Omental fat pad (tissue), 4 donors: ENCODE data around the gene PTCH1. TPM values are rescaled to one million over a fixed set of nuclear protein-coding genes. Genes with fewer than 3 reads are reported as not detected.

Experiments used
- ATAC-seq: fragments of 150-250 bp; one replicate; pipeline ENCODE4 v1.9.1; 2016; ENCODE audit warnings: mild to moderate bottlenecking, moderate library complexity; ENCODE audit not compliant: low FRiP score
- DNase-seq: peaks from one replicate; pipeline ENCODE4 v3.0.0-alpha.2; 2019; ENCODE audit warnings: low spot score
- total RNA-seq, 4 donors: library from RNA; depleted of rRNA; stranded (reverse); fragments of >200 nt; gene quantifications; one replicate each; pipeline ENCODE4 v1.1.0, GENCODE V29; 2016
- TF ChIP-seq, protein P1 (sequence below), 3 donors: fragments of 450-650 bp; IDR thresholded peaks; one replicate each; pipeline ENCODE4 v1.5.1; 2016 to 2017; ENCODE audit warnings: antibody characterized with exemption in 3 of 3, mild to moderate bottlenecking in 3 of 3, moderate library complexity in 2 of 3

The PTCH1 gene
- total RNA-seq, 4 donors from 2014 or later: 3.1 to 14.2 (median 7.9) TPM

DNA sequence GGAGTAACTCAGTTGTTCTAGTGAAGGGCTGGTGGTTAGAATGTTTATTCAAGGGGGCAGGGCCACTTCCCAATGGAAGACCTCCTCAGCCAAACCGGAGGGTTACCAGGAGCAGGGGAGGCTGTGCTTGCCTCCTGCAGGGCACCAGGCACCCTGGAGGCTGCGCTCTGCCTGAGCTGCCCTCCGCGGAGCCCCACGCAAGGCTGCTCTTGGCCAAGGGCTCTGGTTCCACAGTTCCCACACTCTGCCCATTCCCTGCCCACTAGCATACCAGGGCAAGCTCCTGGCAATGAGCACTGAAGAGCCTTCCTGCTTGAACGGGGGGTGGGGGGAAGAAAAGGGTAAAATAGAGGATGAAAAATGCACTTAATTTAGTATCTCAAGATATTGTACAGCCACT, 35.5 kb upstream of the PTCH1 start:
- TF ChIP-seq, protein P1, sequence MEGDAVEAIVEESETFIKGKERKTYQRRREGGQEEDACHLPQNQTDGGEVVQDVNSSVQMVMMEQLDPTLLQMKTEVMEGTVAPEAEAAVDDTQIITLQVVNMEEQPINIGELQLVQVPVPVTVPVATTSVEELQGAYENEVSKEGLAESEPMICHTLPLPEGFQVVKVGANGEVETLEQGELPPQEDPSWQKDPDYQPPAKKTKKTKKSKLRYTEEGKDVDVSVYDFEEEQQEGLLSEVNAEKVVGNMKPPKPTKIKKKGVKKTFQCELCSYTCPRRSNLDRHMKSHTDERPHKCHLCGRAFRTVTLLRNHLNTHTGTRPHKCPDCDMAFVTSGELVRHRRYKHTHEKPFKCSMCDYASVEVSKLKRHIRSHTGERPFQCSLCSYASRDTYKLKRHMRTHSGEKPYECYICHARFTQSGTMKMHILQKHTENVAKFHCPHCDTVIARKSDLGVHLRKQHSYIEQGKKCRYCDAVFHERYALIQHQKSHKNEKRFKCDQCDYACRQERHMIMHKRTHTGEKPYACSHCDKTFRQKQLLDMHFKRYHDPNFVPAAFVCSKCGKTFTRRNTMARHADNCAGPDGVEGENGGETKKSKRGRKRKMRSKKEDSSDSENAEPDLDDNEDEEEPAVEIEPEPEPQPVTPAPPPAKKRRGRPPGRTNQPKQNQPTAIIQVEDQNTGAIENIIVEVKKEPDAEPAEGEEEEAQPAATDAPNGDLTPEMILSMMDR (IDR thresholded peaks at IDR 0.05): no peak
- no peak for DNase-seq

DNA sequence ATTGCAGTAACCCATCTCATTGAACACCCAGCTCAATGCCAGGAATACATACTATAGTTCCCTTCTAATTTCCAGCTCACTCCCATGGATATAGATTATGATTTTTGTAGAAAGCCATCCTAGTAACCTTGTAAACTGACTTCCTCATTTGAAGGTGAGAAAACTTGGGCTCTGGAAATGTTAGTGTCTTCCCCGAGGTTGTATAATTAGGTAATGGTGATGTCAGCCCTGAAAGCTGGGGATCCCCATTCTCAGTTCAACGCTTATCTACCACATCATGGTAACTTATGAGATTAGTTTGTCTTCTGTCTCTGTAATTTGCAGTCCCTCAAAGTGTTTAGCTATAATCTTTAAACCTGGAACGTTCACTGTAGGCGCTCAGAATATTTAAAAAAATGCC, 34.6 kb upstream of the PTCH1 start:
- TF ChIP-seq, protein P1 (IDR thresholded peaks at IDR 0.05): no peak
- ATAC-seq: no peak
- DNase-seq: no peak

More for the DNA sequence above, 35.5 kb upstream of the PTCH1 start:
- ATAC-seq: no peak

DNA sequence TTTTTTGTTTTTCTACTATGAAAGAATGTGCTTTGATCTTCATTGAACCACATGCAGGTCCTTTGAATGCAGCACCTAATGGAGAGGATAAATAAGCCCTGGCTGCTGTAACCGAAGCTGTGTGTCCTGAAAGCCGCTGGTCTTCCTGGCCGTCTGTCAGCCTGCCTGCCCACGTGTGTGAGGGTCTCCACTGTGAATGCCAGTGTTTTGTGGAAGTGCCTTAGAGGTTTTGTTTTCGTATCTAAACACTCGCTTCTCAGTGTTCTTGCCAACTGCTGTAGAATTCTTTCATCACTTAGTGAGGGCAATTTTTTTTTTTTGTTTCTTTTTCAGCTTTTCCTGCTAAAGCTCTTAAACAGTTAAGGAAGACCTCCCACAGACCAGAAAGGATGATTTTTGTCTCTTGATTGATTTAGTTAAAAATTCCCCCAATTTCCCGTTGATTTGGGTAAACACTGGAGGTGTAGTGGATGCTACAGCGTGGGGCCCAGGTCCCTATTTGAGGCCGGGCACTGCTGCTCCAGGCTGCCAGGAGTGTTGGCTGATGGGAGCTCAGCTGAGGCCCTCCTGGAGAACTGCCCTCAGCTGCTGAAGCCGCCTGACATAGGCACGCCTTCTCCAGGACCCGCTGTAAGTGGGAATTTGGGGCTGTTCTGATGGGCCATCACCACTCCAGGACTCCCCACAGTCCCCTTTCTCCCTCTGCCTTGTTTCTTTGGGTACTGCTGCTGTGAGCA, 29.2 kb upstream of the PTCH1 start:
- TF ChIP-seq, protein P1 (IDR thresholded peaks at IDR 0.05): no peak
- ATAC-seq (no peak), DNase-seq (no peak)

DNA sequence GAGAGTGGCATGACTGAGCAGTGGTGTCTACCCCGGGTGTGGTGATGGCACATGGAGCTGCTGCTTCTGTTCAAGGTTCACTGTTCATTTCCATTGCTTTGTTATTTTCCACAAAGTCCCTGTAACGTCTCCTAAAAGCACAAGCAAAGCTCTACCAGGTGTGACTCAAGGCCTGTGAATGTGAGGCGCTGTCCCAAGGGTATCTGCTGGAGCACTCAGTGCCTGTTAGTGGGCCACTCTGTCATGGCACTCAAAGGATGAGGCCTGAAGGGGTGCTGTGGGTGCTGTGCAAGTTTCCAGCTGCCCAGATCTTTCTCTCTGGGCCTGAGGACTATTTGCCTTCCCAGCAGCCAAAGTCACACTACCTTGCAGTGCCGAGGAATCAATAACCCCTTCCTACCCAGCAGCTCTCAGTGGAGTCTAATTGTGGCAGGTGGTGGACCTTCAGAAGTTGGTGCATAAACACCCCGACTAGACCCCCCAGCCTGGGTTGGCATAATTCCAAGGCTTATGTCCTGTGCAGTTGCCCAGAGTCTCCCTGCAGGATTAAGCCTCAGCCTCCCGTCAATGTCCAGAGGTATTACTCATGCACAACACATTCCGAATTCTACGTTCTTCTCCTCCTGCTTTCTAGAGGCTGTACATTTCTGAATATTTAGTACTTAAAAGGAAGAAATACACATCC, 17.4 kb upstream of the PTCH1 start:
- DNase-seq (no peak), ATAC-seq (no peak)
- TF ChIP-seq, protein P1 (IDR thresholded peaks at IDR 0.05): no peak

DNA sequence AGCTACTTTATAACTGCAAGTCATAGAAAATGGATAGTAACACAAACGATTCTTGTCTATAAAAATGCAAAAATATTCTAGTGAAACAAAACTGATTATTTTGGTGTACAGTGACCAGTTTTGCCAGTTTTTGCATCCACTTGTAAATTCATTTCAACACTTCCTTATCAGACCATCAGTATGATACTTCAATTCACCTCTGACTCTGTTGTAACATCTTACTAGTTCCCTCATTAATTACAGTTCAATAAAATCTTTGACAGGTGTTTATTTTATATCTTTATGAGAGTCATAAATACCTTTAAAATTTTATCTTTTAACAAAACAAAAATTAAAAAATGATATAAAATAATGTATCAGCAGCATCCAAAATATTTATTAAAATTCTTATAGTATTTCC, 13.1 kb upstream of the PTCH1 start:
- TF ChIP-seq, protein P1 (IDR thresholded peaks at IDR 0.05): no peak
- DNase-seq (no peak), ATAC-seq (no peak)

DNA sequence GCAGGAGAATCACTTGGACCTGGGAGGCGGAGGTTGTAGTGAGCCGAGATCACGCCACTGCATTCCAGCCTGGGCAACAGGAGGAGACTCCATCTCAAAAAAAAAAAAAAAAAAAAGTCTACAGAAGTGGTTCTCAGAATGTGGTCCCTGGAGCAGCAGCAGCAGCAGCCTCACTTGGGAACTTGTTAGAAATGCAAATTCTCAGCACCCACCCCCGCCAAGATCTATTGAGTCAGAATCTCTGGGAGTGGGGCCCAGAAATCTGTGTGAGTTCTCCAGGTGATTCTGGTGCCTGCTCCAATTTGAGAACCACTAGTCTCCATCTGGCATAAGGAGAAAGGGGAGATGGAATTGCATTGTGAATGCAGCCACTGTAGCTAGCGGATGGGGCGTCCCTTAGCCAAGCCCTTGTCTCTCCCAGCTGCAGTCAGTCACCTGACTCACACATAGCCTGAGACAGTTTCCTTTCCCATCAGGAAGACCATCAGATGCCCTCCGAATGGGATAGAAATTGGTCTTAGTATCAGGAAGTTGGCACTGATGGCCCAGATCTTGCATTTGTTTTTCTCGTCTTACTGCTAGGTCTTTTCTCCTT, 12.2 kb upstream of the PTCH1 start:
- ATAC-seq (no peak), DNase-seq (no peak)
- TF ChIP-seq, protein P1 (IDR thresholded peaks at IDR 0.05): no peak
